Measurements from ENCODE around the gene PI4K2A.

The PI4K2A gene

GRCh38 chr10:97701438-97702069, 61.1 kb downstream of the PI4K2A start:
- FAIRE-seq (no peak), DNase-seq (ENCODE audit: insufficient read length, low spot score) (peak; percentile 82)
- TF ChIP-seq CTCF (IDR thresholded peaks at IDR 0.05; ENCODE audit: insufficient read depth, missing control alignments): peak; percentile 96

- no peak for TF ChIP-seq CTCF (IDR thresholded peaks at IDR 0.05; ENCODE audit: insufficient read depth, missing control alignments)
- FAIRE-seq (no peak), DNase-seq (ENCODE audit: insufficient read length, low spot score) (no peak)
Measured at GRCh38 chr10:97703398-97704067, 63.1 kb downstream of the PI4K2A start.

- DNase-seq (ENCODE audit: insufficient read length, low spot score): no peak
- no peak for FAIRE-seq
- TF ChIP-seq CTCF (IDR thresholded peaks at IDR 0.05; ENCODE audit: insufficient read depth, missing control alignments): no peak
Measured at GRCh38 chr10:97704341-97704740, 63.9 kb downstream of the PI4K2A start.

GRCh38 chr10:97705006-97705670, 64.7 kb downstream of the PI4K2A start:
- FAIRE-seq: no peak
- no peak for DNase-seq (ENCODE audit: insufficient read length, low spot score)
- TF ChIP-seq CTCF (IDR thresholded peaks at IDR 0.05; ENCODE audit: insufficient read depth, missing control alignments): no peak

GRCh38 chr10:97707134-97707861, 66.8 kb downstream of the PI4K2A start:
- no peak for DNase-seq (ENCODE audit: insufficient read length, low spot score)
- no peak for FAIRE-seq
- no peak for TF ChIP-seq CTCF (IDR thresholded peaks at IDR 0.05; ENCODE audit: insufficient read depth, missing control alignments)

GRCh38 chr10:97708167-97708566, 67.7 kb downstream of the PI4K2A start:
- no peak for TF ChIP-seq CTCF (IDR thresholded peaks at IDR 0.05; ENCODE audit: insufficient read depth, missing control alignments)
- DNase-seq (ENCODE audit: insufficient read length, low spot score) (no peak), FAIRE-seq (no peak)
